Measurements from ENCODE around the gene POU3F1.

Gene POU3F1

DNA sequence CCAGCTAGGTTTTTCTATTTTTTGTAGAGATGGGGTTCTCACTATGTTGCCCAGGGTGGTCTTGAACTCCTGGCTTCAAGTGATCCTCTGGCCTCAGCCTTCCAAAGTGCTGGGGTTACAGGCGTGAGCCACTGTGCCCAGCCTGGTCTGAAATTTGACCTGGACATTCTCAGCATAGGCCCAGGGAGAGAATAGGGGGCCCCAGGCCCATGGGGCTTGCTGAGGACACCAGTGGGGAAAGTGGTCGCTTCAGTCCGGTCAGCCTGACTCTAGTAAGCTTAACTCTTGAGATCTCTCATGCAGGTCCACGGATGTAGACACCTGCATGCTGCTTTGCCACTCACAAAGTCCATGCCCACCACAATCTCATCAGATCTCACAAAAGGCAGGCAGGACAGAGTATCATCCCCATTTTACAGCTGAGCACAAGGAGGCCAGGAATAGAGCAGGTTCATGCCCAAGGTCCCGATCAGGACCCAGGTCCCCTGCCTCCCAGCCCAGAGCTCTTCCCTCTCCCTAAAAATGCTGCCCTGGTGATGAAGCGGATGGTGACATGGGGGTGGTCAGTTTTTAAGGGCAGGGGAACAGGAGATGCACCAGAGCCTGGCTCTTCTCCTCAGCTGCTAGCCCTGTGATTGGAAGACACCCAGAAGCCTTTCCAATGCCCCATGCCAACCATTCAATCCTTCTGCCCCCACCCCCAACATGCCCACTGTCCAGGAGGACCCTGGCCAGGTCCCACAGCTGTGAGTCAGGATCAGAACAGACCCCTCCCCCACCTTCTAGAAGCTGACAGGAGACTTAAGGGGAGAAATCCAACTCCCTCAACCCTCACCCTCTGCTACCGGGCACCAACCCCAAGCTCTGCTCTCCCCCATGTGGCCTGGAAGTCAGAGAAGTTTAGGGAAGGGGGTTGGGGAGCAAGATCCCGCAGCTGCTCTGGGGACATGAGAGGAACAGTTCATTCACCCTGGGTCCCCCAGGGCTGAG, 43.0 kb downstream of the POU3F1 start:
- H3K4me3 ChIP-seq (ENCODE audit: low read length), result peak overlapping the region; percentile 90
- TF ChIP-seq, protein P1, sequence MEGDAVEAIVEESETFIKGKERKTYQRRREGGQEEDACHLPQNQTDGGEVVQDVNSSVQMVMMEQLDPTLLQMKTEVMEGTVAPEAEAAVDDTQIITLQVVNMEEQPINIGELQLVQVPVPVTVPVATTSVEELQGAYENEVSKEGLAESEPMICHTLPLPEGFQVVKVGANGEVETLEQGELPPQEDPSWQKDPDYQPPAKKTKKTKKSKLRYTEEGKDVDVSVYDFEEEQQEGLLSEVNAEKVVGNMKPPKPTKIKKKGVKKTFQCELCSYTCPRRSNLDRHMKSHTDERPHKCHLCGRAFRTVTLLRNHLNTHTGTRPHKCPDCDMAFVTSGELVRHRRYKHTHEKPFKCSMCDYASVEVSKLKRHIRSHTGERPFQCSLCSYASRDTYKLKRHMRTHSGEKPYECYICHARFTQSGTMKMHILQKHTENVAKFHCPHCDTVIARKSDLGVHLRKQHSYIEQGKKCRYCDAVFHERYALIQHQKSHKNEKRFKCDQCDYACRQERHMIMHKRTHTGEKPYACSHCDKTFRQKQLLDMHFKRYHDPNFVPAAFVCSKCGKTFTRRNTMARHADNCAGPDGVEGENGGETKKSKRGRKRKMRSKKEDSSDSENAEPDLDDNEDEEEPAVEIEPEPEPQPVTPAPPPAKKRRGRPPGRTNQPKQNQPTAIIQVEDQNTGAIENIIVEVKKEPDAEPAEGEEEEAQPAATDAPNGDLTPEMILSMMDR (conservative IDR thresholded peaks at IDR 0.05; ENCODE audit: low read length), result no peak
- DNase-seq (ENCODE audit: low read depth), result peak; percentile 41

DNA sequence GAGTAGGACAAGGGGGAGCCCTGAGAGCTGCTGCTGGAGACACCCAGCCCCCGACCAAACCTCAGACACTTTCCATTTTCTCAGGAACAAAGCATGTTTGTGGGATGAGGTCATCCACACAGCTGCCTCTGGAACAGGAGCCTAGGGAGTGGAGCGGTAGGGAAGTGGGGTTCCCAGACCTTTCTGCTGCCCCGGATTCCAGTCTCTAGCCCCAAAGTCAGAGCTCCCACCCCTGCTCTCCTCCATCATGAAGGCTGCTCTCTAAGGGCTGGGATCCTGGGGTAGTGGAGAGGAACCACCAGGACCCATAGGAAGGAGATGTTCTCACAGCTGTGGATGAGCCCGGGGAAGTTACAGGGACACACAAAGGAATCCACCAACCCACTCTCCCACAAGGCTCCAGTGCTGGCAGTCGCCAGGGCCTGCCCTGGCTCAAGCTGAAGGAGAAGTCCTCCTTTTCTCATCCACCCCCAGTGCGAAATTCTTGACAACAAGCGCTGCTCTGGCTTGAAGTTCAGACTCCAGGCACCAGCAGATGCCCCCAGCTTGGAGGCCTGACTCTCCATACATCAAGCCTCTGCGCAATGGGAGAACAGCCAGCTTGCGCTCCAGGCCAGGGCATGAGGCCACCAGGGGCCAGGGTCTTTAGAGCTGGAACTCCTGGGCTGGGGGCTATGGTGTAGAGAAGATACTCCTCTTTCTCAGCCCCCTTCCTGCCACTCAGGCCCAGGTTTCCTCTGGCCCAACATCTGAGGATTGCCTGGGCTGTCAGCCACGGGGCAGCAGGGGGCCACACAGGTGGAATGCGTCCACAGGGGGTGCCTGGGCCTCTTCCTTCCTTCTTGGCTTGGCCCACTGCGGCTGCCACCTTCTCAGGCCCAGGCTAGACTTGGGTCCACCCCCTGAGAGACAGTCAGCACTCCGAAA, 45.8 kb downstream of the POU3F1 start:
- peak; percentile 87 for DNase-seq (ENCODE audit: low read depth)
- H3K4me3 ChIP-seq (ENCODE audit: low read length), result peak overlapping the region; percentile 44
- TF ChIP-seq, protein P1 (conservative IDR thresholded peaks at IDR 0.05; ENCODE audit: low read length), result no peak

DNA sequence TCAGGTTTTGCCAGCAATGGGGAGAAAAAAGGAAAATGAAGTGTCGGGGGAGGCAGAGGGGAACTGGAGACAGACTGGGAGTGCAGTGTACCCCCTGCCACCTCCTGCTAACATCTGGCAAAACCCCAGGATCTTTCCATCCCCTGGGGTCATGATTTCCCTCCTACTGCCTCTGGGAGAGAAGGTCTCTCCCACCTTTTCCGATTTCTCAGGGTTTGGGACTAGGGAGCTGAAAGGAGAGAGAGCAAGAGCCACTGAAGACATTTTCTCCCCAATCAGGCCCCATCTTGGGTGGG, 46.4 kb downstream of the POU3F1 start:
- TF ChIP-seq, protein P1 (conservative IDR thresholded peaks at IDR 0.05; ENCODE audit: low read length), result no peak
- H3K4me3 ChIP-seq (ENCODE audit: low read length), result peak overlapping the region; percentile 44
- DNase-seq (ENCODE audit: low read depth), result no peak

DNA sequence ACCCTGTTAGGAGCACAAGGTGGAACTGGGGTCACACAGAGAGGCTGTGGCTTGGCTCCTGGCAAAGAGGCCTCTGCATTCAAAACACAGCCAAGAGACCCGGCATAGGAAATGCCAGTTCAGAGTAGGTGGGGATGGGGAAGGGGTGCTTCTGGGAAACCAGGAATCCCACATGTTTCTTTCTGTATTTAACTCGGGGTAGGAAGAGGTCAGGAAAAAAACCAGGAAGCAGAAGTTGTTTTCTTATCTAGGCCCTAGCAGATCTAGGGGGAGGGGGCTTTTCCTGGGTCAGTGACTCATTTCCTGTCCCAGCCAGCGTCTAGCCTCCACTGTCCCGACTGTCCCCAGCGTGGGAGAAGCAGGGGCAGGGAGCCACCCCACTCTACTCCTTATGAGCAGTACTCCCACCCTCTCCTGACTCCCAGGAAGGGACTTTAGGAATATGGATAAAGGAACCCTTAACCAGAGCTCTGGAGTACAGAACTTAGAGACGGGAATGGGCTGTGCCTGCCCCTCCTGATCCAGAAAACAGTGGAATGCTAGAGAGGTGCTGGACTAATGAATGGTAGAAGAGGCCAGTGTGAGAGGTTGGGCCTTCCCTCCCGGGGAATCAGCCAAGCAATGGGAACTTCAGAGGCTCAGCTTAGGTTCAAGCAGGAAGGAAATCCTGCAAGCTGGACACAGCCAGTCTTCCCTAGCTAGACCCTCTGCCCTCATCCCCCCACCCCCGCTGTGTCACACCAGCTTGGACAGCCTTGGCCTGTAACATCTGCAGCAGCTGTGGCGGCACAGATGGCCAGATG, 47.0 kb downstream of the POU3F1 start:
- TF ChIP-seq, protein P1 (conservative IDR thresholded peaks at IDR 0.05; ENCODE audit: low read length), result no peak
- H3K4me3 ChIP-seq (ENCODE audit: low read length), result peak overlapping the region; percentile 44
- DNase-seq (ENCODE audit: low read depth), result peak; percentile 69

DNA sequence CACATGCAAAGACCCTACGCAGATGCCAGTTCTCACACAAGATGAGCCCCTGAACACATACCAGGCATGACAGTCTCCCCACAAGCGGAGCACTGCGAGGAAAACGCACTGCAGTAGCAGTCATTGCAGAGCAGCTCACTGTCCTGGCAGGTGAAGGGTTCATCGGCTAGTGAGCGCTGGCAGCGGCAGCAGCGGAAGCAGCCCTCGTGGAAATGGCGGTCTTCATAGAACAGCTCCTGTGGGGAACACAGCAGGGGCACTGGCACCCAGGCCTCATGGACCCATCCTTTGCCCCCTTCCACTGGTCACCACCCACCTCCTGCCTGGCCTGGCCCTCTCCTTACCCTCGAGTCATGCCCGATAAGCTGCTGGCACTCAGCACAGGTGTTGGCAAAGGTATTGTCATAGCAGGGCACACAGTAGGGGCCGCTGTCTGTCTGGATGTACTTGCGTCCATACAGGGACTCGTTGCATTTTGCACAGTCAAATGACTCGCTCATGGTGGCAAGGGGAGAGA, 47.6 kb downstream of the POU3F1 start:
- TF ChIP-seq, protein P1 (conservative IDR thresholded peaks at IDR 0.05; ENCODE audit: low read length), result no peak
- no peak for DNase-seq (ENCODE audit: low read depth)
- H3K4me3 ChIP-seq (ENCODE audit: low read length), result no peak overlapping the region

DNA sequence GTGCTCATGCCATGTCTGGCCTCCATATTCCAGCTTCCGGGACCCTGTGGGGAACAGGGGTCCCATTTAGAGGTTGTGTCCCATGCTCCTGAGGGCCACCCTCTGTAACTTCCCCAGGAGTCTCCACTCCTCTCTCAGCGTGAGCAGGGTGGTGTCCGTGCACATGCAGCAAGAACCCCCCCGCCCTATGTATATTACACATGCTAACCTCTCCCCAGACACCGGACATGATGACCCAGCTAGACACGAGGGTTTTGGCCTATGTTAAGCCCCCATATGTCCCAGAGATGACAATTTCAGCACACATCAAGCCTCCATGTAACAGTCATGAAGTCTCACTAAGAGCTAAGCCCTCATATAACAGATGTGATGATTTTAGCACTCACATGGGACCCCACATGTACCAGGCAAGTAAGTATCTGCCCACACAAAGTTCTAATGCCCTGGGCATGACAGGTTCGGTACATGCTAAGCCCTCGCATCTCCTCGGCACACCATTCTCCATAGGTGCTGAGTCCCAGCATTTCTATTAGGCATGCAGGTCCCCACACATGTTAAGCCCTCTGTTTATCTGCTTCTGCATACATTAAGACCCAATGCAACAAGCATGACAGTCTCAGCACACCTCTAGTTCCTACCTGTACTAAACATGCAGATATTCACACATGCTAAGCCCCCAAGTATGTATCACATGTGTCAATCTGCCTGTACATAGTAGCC, 48.3 kb downstream of the POU3F1 start:
- TF ChIP-seq, protein P1 (conservative IDR thresholded peaks at IDR 0.05; ENCODE audit: low read length), result no peak
- no peak overlapping the region for H3K4me3 ChIP-seq (ENCODE audit: low read length)
- no peak for DNase-seq (ENCODE audit: low read depth)

Measured in AG10803 (cell line).